HepG2 (cell line): Measurements from ENCODE around the gene ESR1. TPM values are rescaled to one million over a fixed set of nuclear protein-coding genes. Genes with fewer than 3 reads are reported as not detected.

ENCODE experiments used
- E2F2 ChIP-seq: sonication (generic); formaldehyde crosslinking; IDR thresholded peaks from 2 replicates; pipeline ENCODE4 v1.4.0; 2020; ENCODE audit warnings: missing genetic modification reagents, borderline replicate concordance
- HDAC2 ChIP-seq: sonication (generic); formaldehyde crosslinking; IDR thresholded peaks from 2 replicates; pipeline ENCODE4 v1.4.0; 2020; ENCODE audit warnings: missing genetic modification reagents
- LCORL ChIP-seq, 2 experiments: fragments of 450-650 bp in 1 of 2; sonication (generic) in 1 of 2; formaldehyde crosslinking in 1 of 2; IDR thresholded peaks; 2 replicates each; pipeline versions ENCODE4 v1.5.0 to v1.6.1; 2017 to 2020; ENCODE audit warnings: antibody characterized with exemption in 1 of 2, missing genetic modification reagents in 1 of 2
- MED1 ChIP-seq: sonication (generic); formaldehyde crosslinking; IDR thresholded peaks from 2 replicates; pipeline ENCODE4 v1.4.0; 2020; ENCODE audit warnings: missing genetic modification reagents
- MXI1 ChIP-seq: IDR thresholded peaks from 3 replicates; pipeline ENCODE4 v1.6.1; 2012; ENCODE audit warnings: low read depth, low read length, inconsistent platforms, borderline replicate concordance
- MZF1 ChIP-seq: sonication (generic); formaldehyde crosslinking; IDR thresholded peaks from 2 replicates; pipeline ENCODE4 v1.8.1; 2023; ENCODE audit warnings: mild to moderate bottlenecking, missing genetic modification reagents, borderline replicate concordance
- NCOA2 ChIP-seq: sonication (generic); formaldehyde crosslinking; IDR thresholded peaks from 2 replicates; pipeline ENCODE4 v1.8.0; 2022; ENCODE audit warnings: inconsistent platforms
- NFATC3 ChIP-seq: sonication (generic); formaldehyde crosslinking; IDR thresholded peaks from 2 replicates; pipeline ENCODE4 v1.5.1; 2020; ENCODE audit warnings: mild to moderate bottlenecking, missing genetic modification reagents
- NFE2L2 ChIP-seq: fragments of 150-350 bp; IDR thresholded peaks from 2 replicates; pipeline ENCODE4 v1.6.1; 2014; ENCODE audit warnings: low read length
- SOX5 ChIP-seq: IDR thresholded peaks from 2 replicates; pipeline ENCODE4 v1.6.1; 2016; ENCODE audit warnings: borderline replicate concordance
- TOPORS ChIP-seq: sonication (generic); formaldehyde crosslinking; IDR thresholded peaks from 2 replicates; pipeline ENCODE4 v1.8.0; 2023; ENCODE audit warnings: mild to moderate bottlenecking, missing genetic modification reagents
- TRIM24 ChIP-seq: sonication (generic); formaldehyde crosslinking; IDR thresholded peaks from 2 replicates; pipeline ENCODE4 v1.8.0; 2022; ENCODE audit warnings: mild to moderate bottlenecking, missing genetic modification reagents
- ZBTB40 ChIP-seq, 2 experiments: fragments of 450-650 bp in 1 of 2; sonication (generic) in 1 of 2; formaldehyde crosslinking in 1 of 2; IDR thresholded peaks; 2 replicates each; pipeline versions ENCODE4 v1.6.1 to v1.8.0; 2016 to 2022; ENCODE audit warnings: antibody characterized with exemption in 1 of 2, mild to moderate bottlenecking in 1 of 2, missing genetic modification reagents in 1 of 2
- ZFP91 ChIP-seq: sonication (generic); formaldehyde crosslinking; IDR thresholded peaks from 2 replicates; pipeline ENCODE4 v1.9.0; 2022; ENCODE audit warnings: missing genetic modification reagents, mild to moderate bottlenecking, borderline replicate concordance
- ZNF280D ChIP-seq: sonication (generic); formaldehyde crosslinking; IDR thresholded peaks from 2 replicates; pipeline ENCODE4 v1.5.1; 2020; ENCODE audit warnings: mild to moderate bottlenecking, missing genetic modification reagents
- polyA plus RNA-seq, 8 experiments: library from polyadenylated mRNA; depleted of rRNA in 3 of 8; stranded (reverse) in 7 of 8; unstranded in 1 of 8; fragments of >200 nt; fragmentation: Illumina TruSeq in 4 of 8; extraction: Trizol in 4 of 8; gene quantifications; 2 replicates each; pipeline versions ENCODE4 v1.2.1 to v1.2.3, GENCODE V29; 2011 to 2016; ENCODE audit warnings: low read depth in 4 of 8, missing spikeins in 1 of 8, mixed read lengths in 1 of 8; ENCODE audit not compliant: insufficient read depth in 1 of 8
- total RNA-seq, 5 experiments: library from RNA; depleted of rRNA; stranded (reverse); fragments of >200 nt; fragmentation: Illumina TruSeq; extraction: Trizol; gene quantifications; 2 replicates each; pipeline ENCODE4 v1.2.3, GENCODE V29; 2016; ENCODE audit warnings: low read depth in 1 of 5

ESR1 gene
- total and polyA plus RNA-seq, 2 of the 13 experiments (the other 11 are each of a cell fraction or from before 2014, with no cell fraction given), result not detected

- TF ChIP-seq E2F2 (CRISPR knock-in tag), result no peak
- TF ChIP-seq HDAC2, result peak; percentile 69; the same call in 1 of the 2 replicates
- TF ChIP-seq ZBTB40 (IDR thresholded peaks at IDR 0.05), result no peak
- TF ChIP-seq ZBTB40 (CRISPR knock-in tag; IDR thresholded peaks at IDR 0.05), result no peak
- no peak for TF ChIP-seq ZFP91 (CRISPR knock-in tag)
- no peak for TF ChIP-seq NFATC3 (CRISPR knock-in tag)
- no peak for TF ChIP-seq TRIM24 (CRISPR knock-in tag)
- peak; percentile 14; the same call in 1 of the 2 replicates for TF ChIP-seq MED1 (CRISPR knock-in tag)
- TF ChIP-seq TOPORS (CRISPR knock-in tag), result no peak
- TF ChIP-seq NFE2L2, result no peak
- TF ChIP-seq ZNF280D (CRISPR knock-in tag), result no peak
- no peak for TF ChIP-seq LCORL (IDR thresholded peaks at IDR 0.05)
- TF ChIP-seq LCORL (CRISPR knock-in tag; IDR thresholded peaks at IDR 0.05), result no peak
- TF ChIP-seq NCOA2 (CRISPR knock-in tag), result 0 out of 2 replicates have a peak, but pooled peaks have one; percentile 29
- TF ChIP-seq SOX5 (CRISPR knock-in tag), result peak; percentile 14; the same call in 1 of the 2 replicates
- TF ChIP-seq MXI1, result no peak
- TF ChIP-seq MZF1 (CRISPR knock-in tag), result no peak
Observed at GRCh38 chr6:151847064-151847463, 39.6 kb downstream of the ESR1 start (continued).
